B cell (primary cell): Measurements from ENCODE around the gene CENPO. TPM values are rescaled to one million over a fixed set of nuclear protein-coding genes. Genes with fewer than 3 reads are reported as not detected.

Experiments used
- ATAC-seq: fragments of 200-7000 bp; cut with Tn5 transposase; one replicate; pipeline ENCODE4 v1.10.0; 2021; ENCODE audit warnings: low read depth, mild to moderate bottlenecking, moderate number of reproducible peaks, moderate library complexity
- CTCF ChIA-PET: fragments of 350-600 bp; sonication (Branson Sonifier 250); formaldehyde crosslinking; loops from one replicate; lab custom pipeline; 2021; ENCODE audit warnings: antibody characterized with exemption, inconsistent platforms; lab: Charles Lee
- POLR2A ChIA-PET: fragments of 350-600 bp; sonication (Branson Sonifier 250); formaldehyde crosslinking; loops from one replicate; lab custom pipeline; 2021; ENCODE audit warnings: antibody characterized with exemption; lab: Charles Lee
- DNase-seq: peaks from one replicate; pipeline ENCODE4 v3.0.0; 2013
- H2AFZ ChIP-seq: 2 replicates; pipeline ENCODE4 v1.6.1; 2012; ENCODE audit warnings: mild to moderate bottlenecking, low read depth, low read length; ENCODE audit not compliant: insufficient read depth, poor library complexity, severe bottlenecking
- H3K27ac ChIP-seq, 2 donors: 1 replicate in 1 of 2; 2 replicates in 1 of 2; pipeline ENCODE4 v1.5.1; 2012 to 2013; ENCODE audit warnings: low read length in 2 of 2, mild to moderate bottlenecking in 2 of 2, moderate library complexity in 1 of 2
- H3K27me3 ChIP-seq, 4 experiments: fragments of 200-600 bp in 1 of 4; sonication (generic) in 1 of 4; replicated peaks in 1 of 4; 1 replicate in 2 of 4; 2 replicates in 2 of 4; pipeline versions ENCODE4 v1.6.1 to v1.7.0; 2013 to 2016; ENCODE audit warnings: low read length in 3 of 4, mild to moderate bottlenecking in 2 of 4, mixed read lengths in 1 of 4, moderate library complexity in 1 of 4; ENCODE audit not compliant: insufficient read depth in 4 of 4, control insufficient read depth in 3 of 4; ENCODE audit errors: control extremely low read depth in 1 of 4
- H3K36me3 ChIP-seq, 2 experiments: replicated peaks in 1 of 2; 1 replicate in 1 of 2; 2 replicates in 1 of 2; pipeline versions ENCODE4 v1.6.1 to v1.7.1; 2013; ENCODE audit warnings: low read length in 1 of 2; ENCODE audit not compliant: insufficient read depth in 2 of 2, control insufficient read depth in 1 of 2; ENCODE audit errors: control extremely low read depth in 1 of 2, extremely low read depth in 1 of 2
- H3K4me1 ChIP-seq, 2 donors: fragments of 200-600 bp in 1 of 2; sonication (generic) in 1 of 2; 1 replicate in 1 of 2; 2 replicates in 1 of 2; pipeline versions ENCODE4 v1.5.1 to v1.6.1; 2013 to 2017; ENCODE audit warnings: low read length in 2 of 2; ENCODE audit not compliant: control insufficient read depth in 2 of 2, insufficient read depth in 2 of 2
- H3K4me2 ChIP-seq: replicated peaks from 2 replicates; pipeline ENCODE3; 2012; ENCODE audit warnings: mild to moderate bottlenecking, low read depth, low read length; ENCODE audit not compliant: poor library complexity, severe bottlenecking
- H3K4me3 ChIP-seq, 5 experiments: fragments of 200-600 bp in 1 of 5; sonication (generic) in 1 of 5; 1 replicate in 3 of 5; 2 replicates in 2 of 5; pipeline versions ENCODE4 v1.5.1 to v1.7.0; 2011 to 2016; ENCODE audit warnings: low read length in 4 of 5, mild to moderate bottlenecking in 4 of 5, low read depth in 2 of 5, control low read depth in 1 of 5, moderate library complexity in 1 of 5; ENCODE audit not compliant: insufficient read depth in 1 of 5; ENCODE audit errors: control extremely low read depth in 1 of 5, extremely low read depth in 1 of 5
- H3K79me2 ChIP-seq: fragments of 200-600 bp; sonication (generic); one replicate; pipeline ENCODE4 v1.6.0; 2016; ENCODE audit warnings: low read length; ENCODE audit not compliant: control insufficient read depth, insufficient read depth
- H3K9ac ChIP-seq: fragments of 200-600 bp; sonication (generic); 2 replicates; pipeline ENCODE4 v1.6.1; 2017; ENCODE audit warnings: mild to moderate bottlenecking, low read length, moderate library complexity
- H3K9me3 ChIP-seq, 3 donors: one replicate each; pipeline versions ENCODE4 v1.6.1 to v1.7.1; 2013; ENCODE audit warnings: low read length in 2 of 3; ENCODE audit not compliant: control insufficient read depth in 2 of 3, insufficient read depth in 1 of 3; ENCODE audit errors: control extremely low read depth in 1 of 3
- H4K20me1 ChIP-seq: 2 replicates; pipeline ENCODE4 v1.6.0; 2012; ENCODE audit warnings: mild to moderate bottlenecking, low read length; ENCODE audit not compliant: insufficient read depth, control insufficient read depth, poor library complexity, severe bottlenecking
- H3K27ac Mint-ChIP-seq: one replicate; pipeline ENCODE4 v1.8.0; 2021; ENCODE audit warnings: mixed read lengths
- H3K27me3 Mint-ChIP-seq: one replicate; pipeline ENCODE4 v1.8.0; 2021; ENCODE audit warnings: mixed read lengths
- H3K4me1 Mint-ChIP-seq: one replicate; pipeline ENCODE4 v1.8.0; 2021; ENCODE audit warnings: mixed read lengths
- H3K4me3 Mint-ChIP-seq: one replicate; pipeline ENCODE4 v1.8.0; 2021; ENCODE audit warnings: mixed read lengths
- H3K9me3 Mint-ChIP-seq: one replicate; pipeline ENCODE4 v1.8.0; 2022; ENCODE audit warnings: mixed read lengths; ENCODE audit not compliant: insufficient read depth
- CTCF ChIP-seq: fragments of 200-600 bp; IDR thresholded peaks from one replicate; pipeline ENCODE4 v1.8.0; 2022; ENCODE audit warnings: antibody characterized with exemption, mild to moderate bottlenecking
- EZH2 ChIP-seq: IDR thresholded peaks from 2 replicates; pipeline ENCODE4 v1.6.1; 2012; ENCODE audit warnings: borderline replicate concordance, low read depth, mild to moderate bottlenecking, moderate library complexity, low read length; ENCODE audit not compliant: insufficient read depth, poor library complexity, severe bottlenecking
- WGBS: methylation state at CpG from one replicate; pipeline ENCODE4 v1.1.5; 2013; ENCODE audit warnings: missing lambda C conversion rate; ENCODE audit not compliant: insufficient coverage; 5-methylcytosine and 5-hydroxymethylcytosine counted together
- intact Hi-C: fragments of 100-400 bp; cut with micrococcal nuclease; formaldehyde crosslinking; loops from one replicate; pipeline ENCODE4 v1.10.0; 2022
- polyA plus RNA-seq: library from polyadenylated mRNA; depleted of rRNA; stranded (reverse); fragments of >200 nt; gene quantifications from 2 replicates; pipeline ENCODE4 v1.2.3, GENCODE V29; 2012
- total RNA-seq, 2 donors: library from RNA; stranded (reverse); fragments of 120-200 nt in 1 of 2; gene quantifications; 1 replicate in 1 of 2; 2 replicates in 1 of 2; pipeline versions ENCODE4 v1.2.3 to v1.2.4, GENCODE V29; 2013 to 2022

Gene CENPO
- total and polyA plus RNA-seq, 2 donors (not counting 1 experiment from before 2014, with no cell fraction given): 4.5 to 10.4 TPM

DNA sequence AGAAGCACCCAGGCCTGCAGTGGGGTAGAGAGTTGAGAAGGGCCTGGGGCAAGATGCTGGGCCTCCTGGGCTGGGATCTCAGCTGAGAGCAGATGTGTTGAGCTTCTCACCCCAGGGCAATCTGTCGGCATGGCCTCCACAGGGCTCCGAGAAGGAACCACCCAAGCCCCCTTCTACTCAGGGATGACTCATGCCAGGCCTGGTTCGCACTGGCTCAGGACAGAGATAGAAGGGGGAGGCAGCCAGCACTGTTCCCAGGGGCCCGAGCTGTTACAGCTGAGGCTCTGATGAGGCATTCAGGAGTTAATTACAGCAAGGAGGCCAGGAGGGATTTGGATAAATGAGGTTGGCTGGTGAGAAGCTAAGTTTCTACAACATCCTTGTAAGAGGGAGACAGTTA is 62.5 kb downstream of the CENPO start:
- Histone ChIP-seq H4K20me1 (no peaks in the 10 kb centered on the region), H3K4me1 (no peaks in the 10 kb centered on the region), H3K36me3 (peaks cover 2 to 12% of the 10 kb centered on the region in 2 experiments), H3K4me3 (no peak overlapping the region), H3K4me2 (no peak overlapping the region), H3K27me3 (no peaks in the 10 kb centered on the region), H3K9me3 (peaks cover 0 to 4% (median 0%) of the 10 kb centered on the region in 3 donors), H3K79me2 (peaks cover under 1% of the 10 kb centered on the region), H2AFZ (no peak overlapping the region), H3K27ac (no peak overlapping the region), H3K9ac (no peak overlapping the region)
- H3K4me1 Mint-ChIP-seq: no peaks in the 10 kb centered on the region
- intact Hi-C loops: no loop called here
- ATAC-seq (no peak), DNase-seq (no peak)
- CTCF ChIA-PET: no interaction called here
- H3K27me3 Mint-ChIP-seq: no peaks in the 10 kb centered on the region
- WGBS: 100% methylated on average over 2 of the region's 4 CpGs
- POLR2A ChIA-PET: no interaction called here
- no peaks in the 10 kb centered on the region for H3K9me3 Mint-ChIP-seq
- no peak overlapping the region for H3K27ac Mint-ChIP-seq
- no peak overlapping the region for H3K4me3 Mint-ChIP-seq
- no peak for TF ChIP-seq CTCF
- TF ChIP-seq EZH2: no peak

- no peak overlapping the region for H3K4me3 Mint-ChIP-seq
- Histone ChIP-seq H3K27me3 (no peaks in the 10 kb centered on the region), H3K4me2 (no peak overlapping the region), H3K9me3 (peaks cover 0 to 4% (median 0%) of the 10 kb centered on the region in 3 donors), H3K27ac (no peak overlapping the region), H2AFZ (no peak overlapping the region), H3K4me1 (no peaks in the 10 kb centered on the region), H3K36me3 (peaks cover 2 to 10% of the 10 kb centered on the region in 2 experiments), H4K20me1 (no peaks in the 10 kb centered on the region), H3K4me3 (no peak overlapping the region), H3K9ac (no peak overlapping the region), H3K79me2 (peaks cover 7% of the 10 kb centered on the region)
- TF ChIP-seq EZH2 (no peak), CTCF (no peak)
- no peak overlapping the region for H3K27ac Mint-ChIP-seq
- DNase-seq (no peak), ATAC-seq (no peak)
- WGBS: 85% methylated on average over 4 of the region's 5 CpGs
- H3K9me3 Mint-ChIP-seq: no peaks in the 10 kb centered on the region
- POLR2A ChIA-PET: no interaction called here
- no peaks in the 10 kb centered on the region for H3K4me1 Mint-ChIP-seq
- intact Hi-C loops: no loop called here
- H3K27me3 Mint-ChIP-seq: no peaks in the 10 kb centered on the region
- CTCF ChIA-PET: interaction anchor here (0.5 to 1.6 kb wide), 3 partner anchors 29 to 999 kb away, joined by 3 to 4 read pairs (median 3); no protein-coding TSS in a partner anchor
These were observed 63.6 kb downstream of the CENPO start for GRCh38 chr2:24856791-24857211.
